Fibroblast of peridontal ligament (primary cell): ENCODE measurements around the gene NAP1L4.
"Not testable (repeated sequence)": the region's sequence is repeated elsewhere in the genome, so short reads cannot be mapped to it uniquely, and the experiment has no call there.

Experiments used
- DNase-seq: peaks from one replicate; pipeline ENCODE4 v3.0.0-alpha.2; 2010; ENCODE audit errors: extremely low read depth

NAP1L4 gene

GRCh38 chr11:2905299-2905698 lies 86.8 kb downstream of the NAP1L4 start:
- DNase-seq, result not testable (repeated sequence)

DNA sequence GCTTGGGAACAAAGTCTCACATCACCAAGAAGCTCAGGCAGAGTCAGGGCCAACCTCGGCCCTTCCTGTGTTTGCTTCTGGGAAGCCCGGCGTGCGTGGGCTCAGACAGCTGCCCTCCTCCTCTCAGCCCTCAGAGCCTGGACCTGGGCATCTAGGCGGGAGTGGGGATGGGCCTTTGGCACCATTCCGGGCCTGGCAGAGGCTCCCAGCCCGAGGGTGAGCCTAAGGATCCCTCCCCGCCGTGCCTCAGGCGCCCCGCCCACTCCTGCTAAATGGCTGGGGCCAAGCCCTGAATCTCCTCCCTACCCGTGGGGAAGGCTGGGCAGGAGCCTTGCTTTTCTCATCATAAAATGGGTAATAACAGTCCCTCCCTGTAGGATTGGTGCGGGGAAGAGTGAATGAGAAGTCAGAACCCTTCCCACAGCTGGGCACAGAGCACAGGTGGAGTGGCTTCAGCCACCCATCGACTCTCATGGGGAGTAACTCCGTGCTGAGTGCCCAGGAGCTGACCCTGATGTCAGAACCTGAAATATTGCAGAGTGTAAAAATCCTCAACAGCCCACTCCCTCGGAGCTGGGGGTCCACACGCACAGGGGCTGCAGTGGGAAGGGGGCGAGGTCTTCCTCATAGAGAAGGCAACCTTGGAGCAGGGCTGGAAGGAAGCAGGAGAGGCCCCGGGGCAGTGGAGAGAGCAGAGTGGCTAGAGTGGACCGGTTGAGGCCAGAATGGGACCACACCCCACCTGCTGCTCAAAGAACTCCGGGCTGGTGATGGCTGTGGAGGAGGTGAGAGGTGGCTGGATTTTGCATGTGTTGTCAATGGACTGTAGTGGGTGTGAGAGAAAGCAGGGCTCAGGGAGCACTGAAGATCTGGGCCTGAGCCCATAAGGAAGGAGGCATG lies 87.7 kb downstream of the NAP1L4 start:
- no peak for DNase-seq

DNA sequence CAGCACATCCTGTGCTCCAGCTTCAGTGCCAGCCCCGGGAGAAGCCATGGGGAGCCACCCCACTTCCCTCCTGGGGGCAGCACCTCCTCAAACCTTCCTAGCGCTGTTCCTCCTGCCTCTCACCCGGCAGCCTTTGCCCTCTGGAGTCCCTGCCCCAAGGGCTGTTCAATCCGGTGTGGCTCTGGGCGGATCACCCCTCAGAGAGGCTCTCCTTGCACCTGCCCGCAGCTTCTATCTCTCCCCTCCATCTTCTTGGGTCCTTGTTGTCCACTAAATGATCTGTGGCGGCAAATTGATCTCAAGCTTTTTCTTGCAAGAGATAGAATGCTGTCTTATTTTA lies 88.5 kb downstream of the NAP1L4 start:
- DNase-seq, result no peak

- no peak for DNase-seq
Measured at GRCh38 chr11:2902784-2903671, 89.1 kb downstream of the NAP1L4 start.

- peak; percentile 82 for DNase-seq
Measured at GRCh38 chr11:2901854-2902783, 90.0 kb downstream of the NAP1L4 start.

DNA sequence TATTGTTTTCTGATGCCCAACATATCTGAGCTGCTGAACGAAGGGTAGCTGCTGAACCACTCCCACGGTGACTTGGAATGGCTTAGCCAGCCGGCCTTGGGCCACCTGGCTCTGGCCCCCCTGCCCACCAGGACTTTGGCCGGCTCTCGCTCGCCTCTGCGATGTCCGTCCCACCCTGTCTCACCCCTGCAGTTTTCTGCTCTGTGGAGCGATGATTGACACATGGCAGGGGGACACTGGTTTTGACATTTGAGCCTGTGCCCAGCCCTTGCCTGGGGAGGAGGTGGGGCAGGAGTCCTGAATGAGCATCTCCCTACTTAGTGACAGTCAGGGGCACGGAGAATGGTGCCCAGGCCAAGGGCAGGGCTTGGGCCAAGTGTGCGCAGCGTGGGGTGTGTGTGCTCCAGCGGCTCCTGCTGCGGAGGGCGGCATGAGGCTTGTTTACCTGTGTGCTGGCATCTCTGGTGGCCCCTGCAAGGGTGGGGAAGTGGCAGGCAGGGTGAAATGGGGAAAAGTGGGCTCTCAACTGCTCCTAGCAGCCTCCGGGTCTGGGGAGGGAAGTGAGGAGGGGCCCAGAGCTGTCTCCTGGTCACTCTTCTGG lies 90.8 kb downstream of the NAP1L4 start:
- DNase-seq, result no peak

- no peak for DNase-seq
Measured at GRCh38 chr11:2899080-2899783, 92.9 kb downstream of the NAP1L4 start.

- DNase-seq, result peak; percentile 80
Measured at GRCh38 chr11:2898366-2899079, 93.6 kb downstream of the NAP1L4 start.

- DNase-seq, result no peak
Measured at GRCh38 chr11:2897048-2897447, 95.1 kb downstream of the NAP1L4 start.

DNA sequence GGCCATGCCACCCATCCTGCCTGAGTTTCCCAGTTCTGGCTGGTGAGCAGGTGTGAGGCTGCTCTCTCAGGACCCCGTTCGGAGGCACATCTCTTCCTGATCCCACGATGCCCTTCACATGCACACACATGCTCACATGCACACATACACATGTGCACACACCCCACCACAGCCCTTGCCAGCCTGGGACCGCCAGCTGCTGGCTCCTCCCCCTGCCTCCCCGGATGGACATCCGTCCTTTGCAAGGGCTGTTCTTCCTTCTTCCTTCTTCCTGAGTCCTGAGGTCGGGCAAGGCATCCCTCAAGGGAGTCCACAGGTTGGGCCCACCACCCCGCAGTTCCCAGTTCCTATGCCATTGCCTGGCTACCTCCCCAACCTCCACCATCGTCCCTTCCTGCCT lies 96.1 kb downstream of the NAP1L4 start:
- no peak for DNase-seq
